Kidney (tissue), 14 donors: ENCODE results near the gene ATAD2B. TPM values are rescaled to one million over a fixed set of nuclear protein-coding genes. Genes with fewer than 3 reads are reported as not detected.

Experiments used
- DNase-seq, 5 donors: peaks; one replicate each; pipeline ENCODE4 v3.0.0-alpha.2; 2013 to 2020
- FAIRE-seq: peaks from 2 replicates; lab custom pipeline; 2012; peaks lifted over from hg19 to GRCh38; lab: Jason Lieb, UNC
- H3K27ac ChIP-seq, 2 donors: one replicate each; pipeline ENCODE4 v1.7.0; 2013; ENCODE audit warnings: low read depth in 2 of 2, low read length in 2 of 2, inconsistent platforms in 1 of 2
- H3K27me3 ChIP-seq: one replicate; pipeline ENCODE4 v1.7.1; 2013; ENCODE audit warnings: low read length, inconsistent platforms; ENCODE audit not compliant: control insufficient read depth, insufficient read depth
- H3K36me3 ChIP-seq, 3 donors: one replicate each; pipeline versions ENCODE4 v1.7.0 to v1.7.1; 2013; ENCODE audit warnings: low read length in 3 of 3, control low read depth in 1 of 3, inconsistent platforms in 1 of 3; ENCODE audit not compliant: insufficient read depth in 3 of 3, control insufficient read depth in 2 of 3
- H3K4me1 ChIP-seq, 3 donors: one replicate each; pipeline versions ENCODE4 v1.7.0 to v1.7.1; 2013; ENCODE audit warnings: low read length in 3 of 3, inconsistent platforms in 1 of 3, low read depth in 1 of 3; ENCODE audit not compliant: control insufficient read depth in 2 of 3, insufficient read depth in 2 of 3
- H3K4me3 ChIP-seq, 3 donors: one replicate each; pipeline versions ENCODE4 v1.7.0 to v1.8.1; 2013; ENCODE audit warnings: low read length in 3 of 3, control low read depth in 1 of 3, inconsistent platforms in 1 of 3
- H3K9ac ChIP-seq, 3 donors: one replicate each; pipeline versions ENCODE4 v1.7.0 to v1.7.1; 2013; ENCODE audit warnings: low read length in 3 of 3, control low read depth in 1 of 3, inconsistent platforms in 1 of 3
- H3K9me3 ChIP-seq, 3 donors: one replicate each; pipeline versions ENCODE4 v1.7.0 to v1.7.1; 2013; ENCODE audit warnings: low read length in 3 of 3, control low read depth in 1 of 3, inconsistent platforms in 1 of 3; ENCODE audit not compliant: control insufficient read depth in 2 of 3, insufficient read depth in 1 of 3
- intact Hi-C: fragments of 100-400 bp; cut with DNase I; formaldehyde crosslinking; loops from one replicate; pipeline ENCODE4 v1.11.1; 2022
- polyA plus RNA-seq: library from polyadenylated mRNA; stranded (reverse); fragments of 350-450 nt; fragmentation: Illumina TruSeq; extraction: RNeasy Lipid Tissue Mini Kit (QIAGEN cat#74804); gene quantifications from one replicate; pipeline ENCODE4 v1.2.3, GENCODE V29; 2014; ENCODE audit warnings: low read depth, low replicate concordance; ENCODE audit not compliant: insufficient read depth
- total RNA-seq: library from RNA; stranded (reverse); fragmentation: NEBNext Ultra II Directional; extraction: Animal tissue kit (Norgen Biotek cat#: 25700); gene quantifications from one replicate; pipeline ENCODE4 v1.2.1, GENCODE V29; 2021
- TF ChIP-seq, protein P1 (sequence below): IDR thresholded peaks from 3 replicates; pipeline ENCODE4 v1.5.1; 2012; ENCODE audit warnings: mild to moderate bottlenecking, moderate library complexity, borderline replicate concordance; ENCODE audit not compliant: insufficient read depth; ENCODE audit errors: extremely low read depth
- donor health status: control.
- donor health status: control.
- donor health status: control.
- donor health status: control.
- donor health status: control.
- donor health status: DM: yes; HTN: yes; CAD: no.
- donor health status: Normal renal cell carcinoma (clear cell type).

The ATAD2B gene
- total and polyA plus RNA-seq, 2 donors from 2014 or later = 2.3 to 28.7 TPM

DNA sequence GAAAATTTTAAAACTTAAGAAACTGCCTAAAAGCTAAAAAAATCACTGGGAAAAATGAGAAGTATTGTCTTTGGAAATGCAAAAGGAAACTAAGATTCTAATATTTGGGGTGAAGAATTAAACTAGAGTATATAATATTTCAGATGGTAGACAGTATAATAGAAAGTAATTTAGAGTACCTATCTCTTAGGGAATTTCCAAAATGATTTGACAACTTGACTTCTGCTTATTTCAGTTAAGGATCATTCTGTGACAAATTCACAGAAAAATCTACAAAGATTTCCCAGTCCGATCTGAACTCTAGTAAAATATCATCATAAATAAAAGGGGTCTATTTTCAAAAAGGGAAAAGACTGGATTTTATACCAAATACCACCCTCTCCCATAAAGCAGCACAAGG lies 99.6 kb downstream of the ATAD2B start:
- no peak overlapping the region for H3K4me3 ChIP-seq
- intact Hi-C loops = no loop called here
- TF ChIP-seq, protein P1, sequence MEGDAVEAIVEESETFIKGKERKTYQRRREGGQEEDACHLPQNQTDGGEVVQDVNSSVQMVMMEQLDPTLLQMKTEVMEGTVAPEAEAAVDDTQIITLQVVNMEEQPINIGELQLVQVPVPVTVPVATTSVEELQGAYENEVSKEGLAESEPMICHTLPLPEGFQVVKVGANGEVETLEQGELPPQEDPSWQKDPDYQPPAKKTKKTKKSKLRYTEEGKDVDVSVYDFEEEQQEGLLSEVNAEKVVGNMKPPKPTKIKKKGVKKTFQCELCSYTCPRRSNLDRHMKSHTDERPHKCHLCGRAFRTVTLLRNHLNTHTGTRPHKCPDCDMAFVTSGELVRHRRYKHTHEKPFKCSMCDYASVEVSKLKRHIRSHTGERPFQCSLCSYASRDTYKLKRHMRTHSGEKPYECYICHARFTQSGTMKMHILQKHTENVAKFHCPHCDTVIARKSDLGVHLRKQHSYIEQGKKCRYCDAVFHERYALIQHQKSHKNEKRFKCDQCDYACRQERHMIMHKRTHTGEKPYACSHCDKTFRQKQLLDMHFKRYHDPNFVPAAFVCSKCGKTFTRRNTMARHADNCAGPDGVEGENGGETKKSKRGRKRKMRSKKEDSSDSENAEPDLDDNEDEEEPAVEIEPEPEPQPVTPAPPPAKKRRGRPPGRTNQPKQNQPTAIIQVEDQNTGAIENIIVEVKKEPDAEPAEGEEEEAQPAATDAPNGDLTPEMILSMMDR = no peak
- no peaks in the 10 kb centered on the region for H3K27me3 ChIP-seq
- no peaks in the 10 kb centered on the region for H3K9me3 ChIP-seq
- H3K27ac ChIP-seq = no peak overlapping the region
- FAIRE-seq = no peak
- H3K36me3 ChIP-seq = peaks cover 0 to 5% (median 0%) of the 10 kb centered on the region in 3 donors
- DNase-seq = no peak
- H3K4me1 ChIP-seq = no peaks in the 10 kb centered on the region
- no peak overlapping the region for H3K9ac ChIP-seq

- Histone ChIP-seq H3K4me3 (no peak overlapping the region), H3K9me3 (no peaks in the 10 kb centered on the region), H3K4me1 (no peaks in the 10 kb centered on the region), H3K27ac (no peak overlapping the region), H3K27me3 (no peaks in the 10 kb centered on the region), H3K36me3 (peaks cover 0 to 5% (median 2%) of the 10 kb centered on the region in 3 donors), H3K9ac (no peak overlapping the region)
- intact Hi-C loops = no loop called here
- TF ChIP-seq, protein P1 = no peak
- DNase-seq (no peak), FAIRE-seq (no peak)
Measured at GRCh38 chr2:23826771-23827170, 100.2 kb downstream of the ATAD2B start.

DNA sequence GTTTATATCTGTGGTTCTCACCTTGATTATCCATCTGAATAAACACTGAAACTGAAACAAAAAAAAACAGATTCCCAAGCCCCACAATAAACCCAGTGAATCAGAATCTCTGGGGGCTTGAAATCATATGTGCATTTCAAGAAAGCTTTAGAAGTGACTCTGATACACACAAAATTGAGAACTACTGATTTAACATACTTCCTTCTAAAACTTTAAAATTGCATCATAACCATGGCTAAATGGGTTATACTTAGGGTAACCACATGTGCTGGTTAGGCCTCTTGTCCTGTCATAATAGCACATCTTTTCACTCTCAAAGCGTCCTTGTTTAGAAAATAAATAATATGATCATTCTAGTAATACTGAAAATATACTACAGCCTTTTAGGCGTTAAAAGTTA lies 100.9 kb downstream of the ATAD2B start:
- intact Hi-C loops = no loop called here
- H3K27ac ChIP-seq = no peak overlapping the region
- TF ChIP-seq, protein P1 = no peak
- H3K9ac ChIP-seq = no peak overlapping the region
- no peak overlapping the region for H3K4me3 ChIP-seq
- H3K9me3 ChIP-seq = no peaks in the 10 kb centered on the region
- peaks cover 0 to 5% (median 2%) of the 10 kb centered on the region in 3 donors for H3K36me3 ChIP-seq
- no peaks in the 10 kb centered on the region for H3K27me3 ChIP-seq
- H3K4me1 ChIP-seq = no peaks in the 10 kb centered on the region
- no peak for FAIRE-seq
- no peak for DNase-seq

- H3K4me1 ChIP-seq = no peaks in the 10 kb centered on the region
Measured at GRCh38 chr2:23824777-23825212, 102.1 kb downstream of the ATAD2B start.

More at GRCh38 chr2:23824777-23825212, 102.1 kb downstream of the ATAD2B start:
- H3K9ac ChIP-seq = no peak overlapping the region
- H3K27ac ChIP-seq = no peak overlapping the region
- FAIRE-seq = no peak
- peak in 2 of 5 donors; percentile 72 to 75 for DNase-seq
- TF ChIP-seq, protein P1 = peak; percentile 59
- peaks cover 0 to 5% (median 2%) of the 10 kb centered on the region in 3 donors for H3K36me3 ChIP-seq
- H3K4me3 ChIP-seq = no peak overlapping the region
- no peaks in the 10 kb centered on the region for H3K9me3 ChIP-seq
- intact Hi-C loops = no loop called here
- no peaks in the 10 kb centered on the region for H3K27me3 ChIP-seq
